ENCODE measurements around the gene ZNF516.

Gene ZNF516

DNA sequence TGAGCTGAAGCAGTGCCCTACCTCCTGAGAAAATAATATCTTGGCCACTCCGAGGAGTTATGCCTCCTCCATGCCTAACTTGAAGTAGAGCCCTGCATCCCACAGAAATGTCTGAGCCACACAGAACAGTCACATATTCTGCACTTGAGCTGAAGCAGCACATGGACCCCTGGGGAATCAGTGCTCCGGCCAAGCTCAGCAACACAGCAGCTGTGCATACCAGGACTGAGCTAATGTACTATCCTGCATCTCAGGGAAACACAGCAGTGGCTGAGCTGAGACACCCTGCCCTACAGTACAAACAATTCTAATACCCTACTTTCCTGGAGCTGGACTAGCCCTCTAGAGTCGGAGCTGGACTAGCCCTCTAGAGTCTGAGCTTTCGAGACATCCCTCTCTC lies 166.9 kb downstream of the ZNF516 start:
- no peak for DNase-seq

DNA sequence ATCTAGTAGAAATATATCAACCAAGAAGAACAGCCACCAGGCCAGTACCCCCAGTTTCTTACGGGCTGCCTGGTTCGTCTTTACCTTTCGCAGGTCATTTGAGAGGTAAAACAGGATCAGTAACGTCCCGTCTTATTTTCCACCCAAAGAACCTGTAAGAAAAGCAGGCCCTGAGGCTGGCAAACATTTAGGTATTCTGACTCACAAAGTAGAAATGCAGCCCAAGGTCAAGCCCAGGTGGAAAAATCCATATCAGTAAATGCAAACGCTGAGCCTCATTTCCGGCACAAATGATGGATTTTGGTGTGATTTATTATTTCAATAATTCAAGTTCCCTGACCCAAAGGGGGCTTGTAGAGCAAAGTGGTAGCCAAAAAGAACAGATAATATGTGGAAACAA lies 171.2 kb downstream of the ZNF516 start:
- DNase-seq: no peak

DNA sequence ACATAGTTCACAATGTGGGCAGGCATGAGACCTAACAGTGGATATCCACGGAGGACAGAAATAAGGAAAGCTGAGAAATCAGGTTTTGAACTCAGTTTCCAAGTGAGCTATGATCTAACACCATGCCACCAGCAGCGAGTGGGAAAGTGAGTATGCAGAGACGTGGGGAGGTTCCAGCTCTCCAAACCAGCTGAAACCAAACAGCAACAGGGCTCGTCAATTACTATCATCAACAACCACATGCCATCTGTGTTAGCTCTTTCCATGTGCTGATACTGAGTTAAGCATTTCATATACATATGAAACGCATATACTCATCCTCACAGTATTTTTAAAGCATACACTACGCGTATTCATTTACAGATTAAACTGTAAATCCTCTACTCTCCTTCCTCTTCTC lies 172.4 kb downstream of the ZNF516 start:
- DNase-seq: no peak

DNA sequence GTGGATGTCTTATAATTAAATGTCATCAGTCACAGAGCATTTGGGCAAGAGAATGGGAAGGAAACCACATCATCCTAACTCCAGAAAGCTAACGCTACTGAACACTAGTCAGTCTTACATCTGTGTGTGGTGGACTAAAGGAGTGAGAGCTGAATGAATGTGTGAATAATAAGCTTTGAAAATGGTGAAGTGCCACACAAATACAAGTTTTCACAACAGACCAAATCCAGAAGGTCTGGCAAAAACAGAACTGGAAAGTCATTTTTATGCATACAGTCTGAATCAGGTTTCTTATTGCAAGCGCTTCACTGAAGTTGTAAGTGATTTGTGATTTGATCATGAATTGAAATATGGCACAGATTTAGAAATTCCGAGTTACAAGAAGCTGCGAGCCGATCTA lies 175.7 kb downstream of the ZNF516 start:
- no peak for DNase-seq

DNA sequence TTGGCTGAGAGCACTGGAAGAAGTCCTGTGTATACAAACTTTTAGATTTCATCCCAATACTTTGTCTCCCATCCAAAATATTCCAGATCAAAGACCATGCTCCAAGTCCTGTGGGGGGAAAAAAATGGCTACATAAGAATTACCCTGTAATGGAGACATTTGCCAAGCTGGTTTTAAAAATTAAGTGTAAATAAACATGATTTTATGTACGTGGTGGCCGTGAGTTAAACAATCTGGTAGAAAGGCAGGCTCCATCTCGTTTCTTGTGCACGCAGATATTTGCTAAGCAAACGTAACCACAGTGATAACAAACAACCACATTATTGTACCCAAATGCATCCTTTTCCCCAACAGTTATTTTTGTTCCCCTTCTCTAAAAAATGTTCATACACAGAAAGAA lies 176.4 kb downstream of the ZNF516 start:
- DNase-seq: no peak

DNA sequence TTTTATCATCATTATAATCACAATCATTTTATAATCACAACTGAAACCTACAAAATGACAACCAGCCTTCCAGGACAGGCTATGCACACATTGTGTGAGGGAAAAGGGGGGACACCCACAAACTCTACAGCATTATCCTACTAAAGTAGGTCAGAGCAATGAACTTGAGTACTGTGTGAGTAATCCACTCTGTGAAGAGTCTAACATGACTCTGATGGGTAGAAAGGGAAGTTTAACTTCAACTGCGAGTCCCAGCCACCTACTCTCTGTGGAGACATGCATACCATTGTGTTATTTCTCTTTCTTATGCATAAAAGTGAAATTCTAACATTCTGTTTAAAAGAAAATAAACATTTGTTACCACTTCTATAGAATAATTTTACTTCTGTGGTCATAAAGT lies 177.9 kb downstream of the ZNF516 start:
- no peak for DNase-seq

DNA sequence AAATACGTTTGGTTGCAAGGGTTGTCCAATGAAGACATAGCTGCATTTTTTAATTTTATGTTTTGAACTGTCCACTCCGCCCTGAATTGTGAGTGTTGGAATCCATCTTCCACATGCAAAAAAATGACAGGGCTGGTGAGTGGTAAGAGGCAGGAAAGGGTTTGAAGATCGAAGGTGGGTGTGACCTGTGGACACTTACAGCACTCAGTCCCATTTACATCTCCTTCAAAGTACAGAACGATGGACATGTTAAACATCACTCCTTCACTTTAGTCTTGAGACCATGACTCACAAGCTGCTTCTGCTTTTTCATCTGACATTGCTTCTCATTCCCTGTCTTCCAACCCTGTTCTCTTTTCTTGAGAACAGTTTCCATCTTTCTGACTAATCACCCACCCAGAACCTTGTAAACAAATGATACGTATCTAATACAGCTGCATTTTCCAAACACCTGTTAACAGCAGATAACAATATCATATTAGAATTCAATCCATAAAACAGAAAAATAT lies 179.3 kb downstream of the ZNF516 start:
- no peak for DNase-seq

DNA sequence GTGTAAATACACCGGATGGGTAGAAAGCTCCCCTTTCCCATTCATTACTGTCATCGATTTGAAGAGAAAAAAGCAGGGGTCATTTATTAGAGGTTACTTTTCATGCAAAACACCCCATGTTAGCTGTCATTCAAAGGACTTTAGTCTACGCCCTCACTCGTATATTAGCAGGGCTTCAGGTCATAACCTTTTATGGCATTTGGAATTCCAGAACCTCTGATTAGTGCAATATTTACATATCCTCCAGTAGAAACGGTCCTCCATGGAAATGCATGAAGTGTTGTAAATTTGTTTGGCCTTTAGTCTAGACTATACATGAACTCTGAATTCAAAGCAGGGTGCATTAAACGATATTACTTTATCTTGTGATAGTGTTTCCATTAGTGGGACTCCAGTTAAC lies 180.5 kb downstream of the ZNF516 start:
- no peak for DNase-seq

DNA sequence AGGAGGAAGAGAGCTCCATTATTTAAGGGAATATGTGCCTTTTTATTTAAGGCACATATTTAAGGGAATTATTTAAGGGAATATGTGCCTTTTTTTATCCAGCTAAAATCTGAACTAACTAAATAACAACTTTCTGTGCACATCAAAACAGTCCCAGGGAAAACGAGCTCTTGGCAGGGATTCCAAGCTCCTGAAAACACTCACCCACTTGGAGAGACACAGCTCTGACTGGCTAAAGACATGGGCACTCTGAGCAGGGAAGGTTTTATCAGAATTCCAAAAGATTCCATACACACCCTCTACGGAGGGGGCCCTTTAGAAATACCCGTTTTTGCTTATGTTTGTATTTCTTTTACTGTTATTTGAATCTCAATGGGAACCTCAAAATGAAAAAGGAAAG lies 181.0 kb downstream of the ZNF516 start:
- DNase-seq: no peak
